HuH-7.5 (cell line): ENCODE measurements around the gene PRPF19.

Experiments
- DNase-seq: peaks from one replicate; pipeline ENCODE4 v3.0.0; 2011; ENCODE audit warnings: low spot score

The PRPF19 gene

DNA sequence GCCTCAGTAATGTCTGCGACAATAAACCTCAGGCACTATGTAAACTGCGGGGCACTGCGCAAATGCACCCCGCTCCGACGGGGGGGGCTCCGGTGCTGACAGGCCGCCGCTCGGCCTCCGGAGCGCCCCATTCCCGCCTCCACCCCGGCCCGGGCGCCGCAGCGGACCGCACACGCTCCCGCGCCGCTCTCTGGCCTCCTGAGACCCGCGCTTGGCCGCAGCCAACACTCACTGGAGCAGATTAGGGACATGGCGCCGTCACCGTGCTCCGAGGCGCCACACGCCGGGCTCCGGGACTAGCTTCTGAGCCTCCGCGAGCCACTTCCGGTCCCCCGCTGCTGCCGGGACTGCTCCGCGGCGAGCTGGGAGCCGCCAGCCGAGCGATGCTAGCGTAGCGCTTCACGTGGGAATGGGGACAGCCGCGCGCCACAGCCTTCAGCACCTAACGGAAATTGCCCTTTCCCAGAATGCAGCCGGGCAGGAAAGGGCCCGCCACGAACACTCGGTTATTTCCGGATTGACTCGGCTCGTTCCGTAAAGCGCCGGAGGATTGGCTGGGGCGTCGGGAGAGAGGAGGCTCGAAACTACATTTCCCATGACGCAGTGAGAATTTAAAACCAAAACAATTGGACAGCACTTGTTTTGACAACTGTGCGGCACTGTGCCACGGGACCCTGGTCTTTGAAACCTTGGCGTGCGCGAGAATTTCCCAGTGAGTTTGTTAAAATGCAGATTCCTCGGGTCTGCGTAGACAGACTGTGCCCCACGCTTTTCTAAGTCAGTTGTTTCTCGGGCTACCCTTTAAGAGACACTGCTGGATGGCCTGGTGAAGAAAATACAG lies at the start of gene PRPF19:
TSS of gene PRPF19 (minus strand) at position 454 of the 841 bp plus-strand sequence. CDS start at position 251, 203 bp downstream.
- DNase-seq = peak; percentile 99

DNA sequence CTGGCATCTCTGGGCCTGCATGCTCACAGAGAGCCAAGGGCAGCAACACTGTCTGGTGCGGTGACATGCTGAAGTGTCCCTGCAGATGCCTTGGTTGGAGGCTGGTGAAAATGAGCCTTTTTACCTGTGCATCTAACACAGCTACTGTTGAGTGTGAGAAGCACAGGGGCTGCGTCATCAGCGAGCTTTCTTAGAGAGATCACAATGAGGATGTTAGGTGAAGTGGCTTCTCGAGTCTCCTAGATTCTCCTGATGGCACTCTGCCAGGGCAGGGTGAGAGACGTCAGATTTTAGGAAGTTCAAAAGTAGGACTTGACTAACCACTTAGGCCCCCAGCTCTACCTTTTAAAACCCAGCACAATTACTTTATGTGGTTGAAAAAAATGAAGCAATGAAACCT lies 49.2 kb upstream of the PRPF19 start:
- no peak for DNase-seq

DNA sequence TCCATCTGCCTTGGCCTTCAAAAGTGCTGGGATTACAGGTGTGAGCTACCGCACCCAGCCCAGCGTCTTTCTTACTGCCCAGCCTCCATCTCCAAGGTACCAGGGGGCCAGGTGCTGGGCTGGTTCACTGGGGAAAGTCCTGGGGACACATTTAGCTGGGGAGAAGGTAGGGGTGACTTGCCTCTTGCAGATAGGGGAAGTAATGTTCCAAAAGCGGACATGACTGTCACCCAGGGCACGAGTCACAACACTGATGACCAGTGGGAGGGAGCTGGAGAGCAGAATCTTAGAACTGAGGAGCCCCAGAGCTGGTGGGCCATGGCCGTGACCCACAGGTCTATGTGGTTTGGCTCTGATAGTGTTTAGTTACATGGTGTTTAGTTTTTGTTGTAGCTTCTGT lies 48.0 kb upstream of the PRPF19 start:
- DNase-seq = no peak

DNA sequence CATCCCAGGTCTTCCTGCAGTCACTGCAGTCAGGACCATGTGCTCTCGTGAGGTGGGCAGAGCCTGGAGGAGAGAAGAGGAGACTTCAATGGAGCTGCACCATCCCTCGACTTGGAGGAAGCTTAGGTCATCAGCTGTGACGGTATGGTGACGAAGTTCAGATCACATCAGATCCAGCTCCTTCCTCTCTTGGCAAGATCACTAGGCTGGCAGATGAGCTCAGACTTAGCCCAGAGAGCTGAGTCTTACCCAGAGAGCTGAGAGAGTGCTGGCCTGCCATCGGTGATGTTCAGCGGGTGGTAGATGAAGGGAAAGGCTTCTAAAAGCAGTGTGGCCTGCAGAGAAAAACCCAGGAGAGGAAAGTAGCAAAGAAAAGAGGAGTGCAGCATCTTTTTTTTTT lies 47.4 kb upstream of the PRPF19 start:
- no peak for DNase-seq

DNA sequence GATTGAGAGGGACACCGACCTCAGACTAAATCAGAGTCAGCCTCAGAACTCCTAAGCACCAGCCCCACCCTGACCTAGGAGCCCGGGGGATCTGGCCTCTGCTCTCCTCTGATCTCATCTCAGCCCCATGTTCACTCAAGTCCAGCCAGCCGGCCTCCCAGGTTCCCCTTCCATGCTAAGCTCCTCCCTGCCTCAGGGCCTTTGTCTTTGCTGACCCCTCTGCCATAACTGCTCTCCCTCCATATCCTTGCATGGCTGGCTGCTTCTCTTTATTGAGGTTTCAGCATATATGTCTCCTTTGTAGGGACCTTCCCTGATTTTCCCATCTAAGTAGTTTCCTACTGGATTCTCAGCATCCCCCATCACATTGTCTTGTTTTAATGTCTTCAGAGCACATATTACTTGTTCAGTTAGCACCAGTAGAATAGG lies 46.4 kb upstream of the PRPF19 start:
- no peak for DNase-seq

DNA sequence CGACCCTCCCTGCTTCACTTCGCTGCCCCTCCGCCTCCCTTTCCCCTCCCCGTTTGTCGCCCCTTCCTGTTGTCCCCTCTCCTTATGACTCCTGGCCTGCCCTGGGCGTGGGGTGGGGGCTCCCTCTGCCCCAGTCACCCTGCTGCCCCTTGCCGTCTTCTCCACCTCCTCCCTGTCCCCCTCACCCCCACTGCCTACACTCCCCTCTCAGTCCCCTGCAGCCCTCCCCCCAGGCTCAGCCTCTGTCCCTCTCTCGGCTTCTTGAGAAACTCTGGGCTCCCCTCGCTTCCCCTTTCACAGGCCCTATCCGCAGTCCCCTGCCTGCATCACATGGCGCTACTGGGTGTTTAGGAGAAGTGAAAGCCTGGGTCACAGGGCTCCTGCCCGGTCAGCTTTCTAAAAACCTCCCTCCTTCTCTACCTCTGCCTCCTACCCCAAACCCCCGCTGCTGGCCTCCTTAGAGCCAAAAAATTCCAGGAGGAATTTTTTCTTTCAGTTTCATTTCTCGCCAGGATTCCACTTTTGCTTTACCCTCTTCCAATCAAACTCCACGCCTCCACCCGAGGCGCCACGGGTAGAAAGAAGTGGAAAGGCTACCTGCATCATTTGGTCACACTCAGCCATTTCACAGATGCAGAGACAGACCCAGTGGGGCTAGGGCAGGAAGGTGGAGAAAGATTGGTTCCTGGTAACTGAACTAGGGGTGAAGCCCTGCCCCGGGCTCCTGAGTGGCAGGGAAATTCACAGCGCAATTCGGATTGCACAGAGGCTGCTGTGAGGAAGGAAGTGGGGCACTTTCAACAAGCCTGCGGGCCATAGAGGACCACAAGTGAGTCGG lies 45.7 kb upstream of the PRPF19 start, which contains the start of gene SLC15A3:
TSS of gene SLC15A3 (minus strand) at position 273 of the 838 bp plus-strand sequence. CDS start 625 bp downstream, outside the sequence.
- DNase-seq = no peak

DNA sequence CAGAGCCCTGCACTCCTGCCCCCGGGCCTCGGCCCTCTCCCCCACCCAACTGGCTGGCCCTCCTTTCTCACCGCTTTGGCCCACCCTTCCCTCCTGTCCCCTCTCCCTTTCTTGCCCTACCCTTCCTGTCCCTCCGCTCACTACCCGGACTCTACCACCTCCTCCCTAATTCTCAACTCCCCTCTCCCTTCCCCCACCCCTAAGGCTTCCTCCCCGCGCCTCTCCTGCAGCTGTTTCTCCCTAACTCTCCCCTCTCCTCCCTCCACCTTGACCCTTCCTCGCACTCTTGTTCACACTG lies 45.2 kb upstream of the PRPF19 start:
- no peak for DNase-seq

DNA sequence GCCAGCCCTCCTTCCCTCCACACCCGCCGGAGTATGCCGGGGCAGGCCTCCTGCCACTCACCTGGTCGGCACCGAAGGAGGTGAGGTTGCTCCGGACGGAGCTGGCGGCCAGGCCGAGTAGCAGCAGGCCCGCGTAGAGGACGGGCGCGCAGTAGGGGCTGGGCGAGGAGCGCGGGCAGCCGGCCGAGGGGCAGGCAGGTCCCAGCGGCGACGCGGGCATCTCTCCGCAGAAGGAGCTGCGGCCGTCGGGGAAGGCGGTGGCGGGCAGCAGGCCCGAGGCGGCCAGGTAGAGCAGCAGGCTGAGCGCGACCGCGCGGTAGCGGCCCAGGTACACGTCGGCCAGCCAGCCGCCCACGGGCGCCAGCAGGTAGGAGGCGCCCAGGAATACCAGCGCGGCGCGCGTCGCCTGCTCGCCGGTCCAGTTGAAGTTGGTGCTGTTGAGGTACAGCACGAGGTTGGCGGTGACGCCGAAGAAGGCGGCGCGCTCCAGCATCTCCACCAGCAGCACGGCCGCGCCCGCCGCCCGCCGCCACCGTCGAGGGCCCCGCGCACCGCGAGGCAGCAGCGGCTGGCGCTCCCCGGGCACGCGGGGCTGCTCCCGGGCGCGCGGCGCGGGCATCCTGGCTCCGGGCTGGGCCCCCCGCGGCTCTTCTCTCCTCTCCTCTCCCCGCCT lies 44.7 kb upstream of the PRPF19 start:
- no peak for DNase-seq

DNA sequence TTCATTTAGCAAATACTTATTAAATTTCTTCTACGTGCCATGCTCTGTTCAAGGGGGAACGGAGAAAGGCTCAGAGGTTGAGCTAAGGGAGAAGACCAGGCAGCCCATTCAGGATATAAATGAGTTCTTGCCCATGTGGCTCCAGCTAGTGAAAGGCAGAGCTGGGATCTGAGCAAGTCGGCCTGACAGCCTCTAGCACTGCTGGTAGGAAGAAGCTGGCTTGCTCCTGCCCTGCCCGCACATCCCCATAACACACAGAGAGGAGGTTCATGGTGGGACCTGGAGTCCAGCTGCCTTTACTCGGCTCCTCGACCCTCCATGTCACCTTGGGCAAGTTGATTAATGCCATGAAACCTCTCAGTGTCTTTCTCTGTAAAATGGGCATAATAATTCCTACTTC lies 43.6 kb upstream of the PRPF19 start:
- no peak for DNase-seq

DNA sequence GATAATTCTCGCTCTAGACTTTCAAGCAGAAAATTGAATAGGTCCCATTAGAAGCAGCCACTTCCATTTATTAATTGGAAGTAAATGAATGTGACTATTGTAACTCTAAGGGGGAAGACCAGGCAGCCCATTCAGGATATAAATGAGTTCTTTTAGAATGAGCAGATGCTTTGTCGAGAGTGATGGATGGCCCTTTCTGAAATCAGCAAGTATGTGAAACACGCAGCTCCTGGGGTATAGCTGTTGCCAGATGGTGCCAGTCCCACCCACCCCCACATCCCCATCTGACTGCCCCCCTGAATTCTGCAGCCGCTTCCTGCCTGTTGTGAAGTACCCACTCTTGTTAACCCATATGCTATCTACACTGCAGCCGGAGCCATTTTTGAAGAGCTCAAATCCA lies 41.9 kb upstream of the PRPF19 start:
- DNase-seq = no peak

DNA sequence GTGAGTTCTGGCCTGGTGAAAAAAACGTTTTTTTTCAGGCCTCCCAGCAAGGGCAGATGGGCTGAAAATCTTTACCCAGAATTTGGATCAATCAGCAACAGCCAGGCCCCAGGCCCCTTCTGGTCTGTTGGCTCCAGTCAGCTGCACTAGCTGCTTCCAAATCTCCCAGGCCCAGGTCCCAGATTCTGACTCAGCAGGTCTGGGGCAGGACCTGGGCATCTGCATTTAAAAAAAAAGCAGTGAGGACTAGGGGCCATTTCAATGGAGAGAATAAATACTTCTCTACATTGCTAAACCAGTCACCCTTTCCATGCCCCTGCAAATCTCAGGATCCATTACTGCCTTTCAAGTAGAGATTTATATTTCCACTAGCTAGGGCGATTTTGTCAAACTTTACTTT lies 41.3 kb upstream of the PRPF19 start:
- DNase-seq = no peak

DNA sequence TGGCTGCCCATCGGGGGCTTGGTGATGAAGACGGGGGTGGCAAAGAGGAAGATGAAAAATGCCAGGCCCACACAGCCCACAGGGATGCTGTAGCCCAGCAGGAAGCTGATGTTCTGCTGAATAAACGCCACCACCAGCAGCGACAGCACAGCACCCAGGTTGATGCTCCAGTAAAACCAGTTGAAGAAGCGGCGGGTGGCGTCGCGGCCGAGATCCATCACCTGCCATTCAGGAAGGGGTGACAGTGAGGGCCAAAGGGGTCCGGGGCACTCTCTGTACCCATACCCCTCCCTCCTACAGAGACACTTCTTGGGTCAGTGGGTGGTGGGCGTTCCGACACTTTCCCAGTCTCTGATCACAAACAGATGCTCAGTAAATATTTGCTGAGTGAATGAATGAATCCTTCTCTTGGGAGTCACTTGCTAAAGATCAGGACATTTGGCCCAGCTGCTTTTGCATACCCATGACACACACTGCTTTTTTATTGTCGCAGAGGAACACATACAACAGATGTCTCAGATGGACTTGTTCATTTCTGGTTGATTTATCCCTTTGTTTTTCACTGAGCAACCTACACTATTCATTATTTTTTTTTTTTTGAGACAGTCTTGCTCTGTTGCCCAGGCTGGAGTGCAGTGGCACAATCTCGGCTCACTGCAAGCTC lies 40.3 kb upstream of the PRPF19 start:
- DNase-seq = no peak

DNA sequence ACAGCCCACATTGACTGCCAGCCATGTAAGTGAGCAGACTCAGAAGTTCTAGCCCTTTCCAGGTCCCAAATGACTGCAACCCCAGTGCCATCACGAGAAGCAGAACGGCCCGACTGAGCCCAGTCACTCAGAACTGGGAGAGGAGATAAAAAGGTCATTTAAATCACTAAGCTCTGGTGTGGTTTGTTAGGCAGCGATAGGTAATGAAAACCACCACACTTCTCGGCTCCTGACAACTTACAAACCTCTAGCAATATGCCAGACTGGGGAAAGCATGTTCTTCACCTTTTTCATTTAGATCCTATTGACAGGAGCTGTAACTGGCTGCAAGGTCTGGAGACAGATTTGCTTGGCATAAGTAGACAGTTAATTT lies 38.9 kb upstream of the PRPF19 start:
- no peak for DNase-seq

DNA sequence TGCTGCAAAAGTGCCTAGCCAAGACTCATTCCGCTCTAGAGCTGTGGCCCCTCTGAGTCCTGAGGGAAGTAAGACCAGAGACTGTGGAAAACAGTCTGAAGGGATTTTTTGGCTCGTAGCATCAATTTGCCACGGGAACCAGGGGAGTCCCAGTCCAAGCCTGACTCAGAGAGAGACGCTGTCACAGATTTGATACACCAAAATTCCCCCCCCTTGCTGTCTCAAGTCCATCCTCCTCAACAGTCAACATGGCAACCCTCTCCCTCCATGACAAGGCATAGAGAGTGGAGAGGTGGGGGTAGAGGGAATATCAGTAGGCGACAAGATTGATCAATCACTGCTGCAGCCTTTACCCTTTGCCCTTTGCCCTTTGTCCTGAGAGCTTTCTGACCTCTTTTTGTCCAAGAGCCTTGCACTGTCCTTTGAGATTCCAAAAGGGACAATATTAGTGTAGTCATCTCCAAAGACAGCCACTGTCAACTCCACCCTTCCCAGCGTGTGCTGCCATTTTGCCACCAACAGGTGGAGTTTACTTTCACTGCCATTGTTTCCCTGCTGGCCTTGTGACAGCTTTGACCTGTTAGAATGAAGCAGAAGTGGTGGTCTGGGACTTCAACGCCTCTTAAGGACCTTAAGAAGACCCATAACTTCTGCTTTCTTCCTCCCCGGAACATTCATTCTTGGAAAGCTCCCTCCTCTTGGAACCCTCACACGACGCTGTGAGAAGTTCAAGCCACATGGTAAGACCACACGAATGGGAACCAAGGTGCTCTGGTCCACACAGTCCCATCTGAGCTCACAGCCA lies 38.3 kb upstream of the PRPF19 start:
- no peak for DNase-seq

DNA sequence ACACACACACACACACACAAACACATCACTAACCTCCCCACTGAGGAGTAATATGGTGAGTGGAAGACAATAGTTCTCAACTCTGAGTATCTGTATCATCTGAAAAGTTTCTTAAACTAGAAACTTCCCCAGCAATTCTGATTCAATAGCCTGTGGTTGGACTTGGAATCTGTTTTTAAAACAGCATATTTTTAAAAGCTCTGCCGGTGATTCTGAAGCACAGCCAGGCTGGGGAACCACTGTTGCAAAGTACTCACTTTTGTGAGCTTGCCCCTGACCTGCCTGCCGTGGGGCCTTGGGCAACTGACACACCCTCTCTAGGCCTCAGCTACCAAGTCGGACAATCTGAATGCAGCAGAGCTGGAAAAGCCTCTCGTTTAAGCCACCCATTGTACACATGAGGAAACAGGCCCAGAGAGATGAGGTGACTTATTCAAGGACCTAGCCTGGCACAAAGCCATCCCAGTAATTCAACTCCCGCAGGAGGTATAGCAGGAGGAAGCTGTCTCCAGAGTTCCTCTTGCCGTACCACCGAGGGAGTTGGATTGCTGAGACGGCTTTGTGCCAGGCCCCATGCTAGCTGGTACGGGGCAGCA lies 36.7 kb upstream of the PRPF19 start:
- no peak for DNase-seq

DNA sequence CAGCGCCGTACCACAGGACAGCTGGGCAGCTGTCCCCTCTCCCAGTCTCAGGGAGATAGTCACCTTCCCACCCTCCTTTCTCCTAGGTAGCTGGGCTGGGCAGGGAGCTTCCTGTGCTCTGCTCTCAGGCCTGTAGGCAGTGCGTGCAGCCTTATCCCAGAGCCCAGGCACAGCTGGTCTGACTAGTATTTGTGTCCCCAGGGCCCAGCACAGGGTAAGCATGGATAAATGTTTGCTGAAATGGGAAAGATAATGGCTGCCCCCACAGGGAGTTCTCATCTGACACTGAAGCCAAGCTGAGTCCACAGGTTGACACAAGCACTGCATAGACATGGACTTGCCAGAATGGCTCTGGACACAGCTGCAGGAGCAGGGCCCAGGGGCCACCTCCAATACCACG lies 35.8 kb upstream of the PRPF19 start:
- DNase-seq = no peak

DNA sequence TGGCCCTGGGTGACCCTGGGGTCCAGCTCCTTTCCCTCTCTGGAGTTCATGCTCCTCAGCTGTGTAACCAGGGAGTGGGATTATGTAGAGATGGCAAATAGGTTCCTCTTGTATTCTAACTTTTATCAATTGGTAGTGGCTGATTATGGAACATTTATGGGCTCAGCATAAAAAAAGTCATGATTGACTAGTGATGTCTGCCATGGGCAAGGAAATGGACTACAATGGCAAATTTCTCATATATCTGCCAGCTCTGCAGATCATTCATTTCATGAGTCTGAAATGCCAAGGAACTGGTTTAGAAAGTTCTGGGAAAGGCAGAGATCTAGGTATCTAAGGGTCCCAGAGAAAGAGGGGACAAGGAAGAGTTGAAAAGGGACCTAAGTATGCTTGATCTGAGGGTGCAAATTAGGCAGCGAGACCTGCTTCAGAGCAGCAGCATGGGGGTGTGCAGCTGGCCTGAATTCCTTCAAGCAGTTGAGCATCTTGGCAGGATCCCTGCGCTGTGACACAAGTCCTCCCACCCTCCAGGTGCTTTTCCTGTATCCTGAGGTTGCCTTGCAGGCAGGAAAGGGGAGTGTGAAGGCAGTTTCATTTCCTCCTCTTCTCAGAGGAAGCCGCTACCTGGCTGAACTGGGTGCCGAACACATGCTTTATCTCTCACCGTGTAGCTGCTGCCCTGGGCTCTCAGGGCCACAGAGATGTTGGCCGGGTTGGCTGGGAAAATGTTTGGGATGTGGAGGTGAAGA lies 35.2 kb upstream of the PRPF19 start:
- no peak for DNase-seq

DNA sequence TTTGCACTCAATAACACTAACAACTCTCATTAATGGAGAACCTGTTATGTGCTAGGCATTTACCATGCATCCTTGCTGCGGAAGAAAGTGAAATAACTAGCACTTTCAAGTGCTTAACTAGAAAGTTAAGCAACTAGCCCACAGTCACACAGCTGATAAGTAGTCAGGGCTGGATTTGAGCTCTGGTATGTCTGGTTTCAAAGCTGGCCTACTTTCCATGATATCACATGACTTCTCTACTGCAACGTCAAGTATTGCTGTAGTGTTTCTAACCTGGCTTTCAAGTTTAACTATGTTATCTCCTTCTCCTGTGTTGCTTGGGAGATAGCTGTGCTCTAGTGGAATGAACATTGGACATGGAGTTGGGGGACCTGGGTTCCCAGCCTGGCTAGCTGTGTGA lies 33.5 kb upstream of the PRPF19 start:
- DNase-seq = no peak

DNA sequence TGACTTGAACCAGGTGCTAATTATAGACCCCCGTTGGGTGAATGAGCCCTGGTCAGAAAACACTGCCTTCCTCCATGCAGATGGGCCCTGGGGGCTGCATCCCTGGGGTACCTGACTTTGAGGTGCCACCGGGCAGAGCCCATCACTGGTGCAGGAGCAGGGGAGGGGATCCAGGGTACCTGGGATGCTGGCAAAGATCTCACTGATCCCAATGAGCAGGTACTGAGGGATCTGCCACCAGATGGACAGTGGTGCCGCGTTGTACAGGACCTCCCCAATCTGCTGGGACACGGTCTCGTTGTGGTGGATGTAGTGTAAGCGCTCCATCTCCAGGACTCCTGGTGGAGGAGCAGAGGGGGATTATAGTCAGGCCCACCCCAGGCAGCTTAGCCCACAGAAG lies 32.9 kb upstream of the PRPF19 start:
- no peak for DNase-seq

DNA sequence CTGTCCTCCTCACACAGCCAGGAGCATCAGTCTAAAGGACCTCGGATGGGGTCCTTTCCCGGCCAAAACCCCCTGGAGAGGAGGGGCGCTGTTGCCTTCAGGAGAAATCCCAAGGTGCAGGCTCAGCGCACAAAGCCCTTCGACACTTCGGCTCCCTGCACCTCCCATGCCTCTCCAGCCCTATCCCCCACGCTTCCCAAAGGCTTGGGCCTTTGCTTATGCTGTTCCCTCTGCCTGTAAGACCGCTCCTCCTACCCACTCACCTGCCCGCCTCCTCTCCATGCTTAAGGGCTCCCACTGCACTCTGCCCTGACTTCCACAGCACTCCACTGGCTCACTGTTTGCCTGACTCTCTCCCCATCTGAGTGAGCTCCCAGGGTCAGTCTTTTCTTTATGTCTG lies 32.1 kb upstream of the PRPF19 start:
- no peak for DNase-seq
